Common myeloid progenitor, CD34-positive (primary cell): Measurements from ENCODE around the gene SKAP2.

Experiments used
- CTCF ChIA-PET: fragments of 350-600 bp; sonication (Branson Sonifier 250); formaldehyde crosslinking; loops from one replicate; lab custom pipeline; 2021; ENCODE audit warnings: antibody characterized with exemption; lab: Charles Lee
- POLR2A ChIA-PET: fragments of 350-600 bp; sonication (Branson Sonifier 250); formaldehyde crosslinking; loops from one replicate; lab custom pipeline; 2021; ENCODE audit warnings: antibody characterized with exemption; lab: Charles Lee
- DNase-seq, 3 donors: peaks; one replicate each; pipeline versions ENCODE4 v3.0.0 to v3.0.0-alpha.2; 2013
- H3K27ac ChIP-seq, 2 experiments: 1 replicate in 1 of 2; 2 replicates in 1 of 2; pipeline ENCODE4 v1.7.0; 2013; ENCODE audit warnings: inconsistent platforms in 2 of 2, low read length in 2 of 2, mild to moderate bottlenecking in 2 of 2, low read depth in 1 of 2, moderate library complexity in 1 of 2; ENCODE audit not compliant: severe bottlenecking in 2 of 2, insufficient read depth in 1 of 2, poor library complexity in 1 of 2
- H3K27me3 ChIP-seq, 5 experiments: replicated peaks in 2 of 5; 1 replicate in 3 of 5; 2 replicates in 2 of 5; pipeline versions ENCODE4 v1.6.1 to v1.7.0; 2013; ENCODE audit warnings: low read length in 4 of 5, mild to moderate bottlenecking in 2 of 5, moderate library complexity in 2 of 5, inconsistent platforms in 1 of 5; ENCODE audit not compliant: insufficient read depth in 5 of 5, control insufficient read depth in 4 of 5
- H3K36me3 ChIP-seq, 4 experiments: 1 replicate in 2 of 4; 2 replicates in 2 of 4; pipeline versions ENCODE4 v1.6.1 to v1.7.0; 2013; ENCODE audit warnings: low read length in 3 of 4, control low read depth in 1 of 4, mild to moderate bottlenecking in 1 of 4; ENCODE audit not compliant: control insufficient read depth in 4 of 4, insufficient read depth in 4 of 4
- H3K4me1 ChIP-seq, 4 experiments: 1 replicate in 3 of 4; 2 replicates in 1 of 4; pipeline versions ENCODE4 v1.6.1 to v1.7.1; 2013; ENCODE audit warnings: low read length in 3 of 4, mild to moderate bottlenecking in 3 of 4, control low read depth in 1 of 4, inconsistent platforms in 1 of 4, moderate library complexity in 1 of 4; ENCODE audit not compliant: control insufficient read depth in 4 of 4, insufficient read depth in 4 of 4; ENCODE audit errors: control extremely low read depth in 1 of 4
- H3K4me3 ChIP-seq, 7 experiments: 1 replicate in 4 of 7; 2 replicates in 3 of 7; pipeline versions ENCODE4 v1.5.1 to v1.7.0; 2013; ENCODE audit warnings: mild to moderate bottlenecking in 7 of 7, low read length in 6 of 7, moderate library complexity in 6 of 7, inconsistent platforms in 2 of 7, low read depth in 2 of 7, control low read depth in 1 of 7; ENCODE audit not compliant: insufficient read depth in 4 of 7, control insufficient read depth in 1 of 7; ENCODE audit errors: extremely low read depth in 1 of 7
- H3K9me3 ChIP-seq, 5 experiments: 1 replicate in 4 of 5; 2 replicates in 1 of 5; pipeline versions ENCODE4 v1.6.1 to v1.7.1; 2013; ENCODE audit warnings: low read length in 4 of 5, mild to moderate bottlenecking in 2 of 5, inconsistent platforms in 1 of 5, low read depth in 1 of 5, moderate library complexity in 1 of 5; ENCODE audit not compliant: control insufficient read depth in 4 of 5, insufficient read depth in 2 of 5; ENCODE audit errors: control extremely low read depth in 1 of 5
- WGBS: methylation state at CpG from one replicate; pipeline ENCODE4 v1.1.5; 2013; ENCODE audit not compliant: insufficient coverage; 5-methylcytosine and 5-hydroxymethylcytosine counted together

The SKAP2 gene

DNA sequence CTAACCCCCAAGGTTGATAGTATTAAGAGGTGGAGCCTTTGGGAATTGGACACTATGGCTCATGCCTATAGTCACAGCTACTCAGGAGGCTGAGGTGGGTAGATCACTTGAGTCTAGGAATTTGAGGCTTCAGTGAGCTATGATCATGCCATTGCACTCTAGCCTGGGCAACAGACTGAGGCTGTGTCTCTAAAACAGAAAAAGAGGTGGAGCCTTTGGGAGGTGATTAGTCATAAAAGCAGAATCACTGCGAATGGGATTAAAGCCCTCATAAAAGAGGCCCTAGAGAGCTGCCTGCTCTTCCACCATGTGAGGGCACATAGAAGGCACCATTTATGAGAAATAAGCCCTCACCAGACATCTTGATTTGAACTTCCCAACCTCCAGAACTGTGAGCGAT, 81.9 kb downstream of the SKAP2 start:
- Histone ChIP-seq H3K4me1 (no peaks in the 10 kb centered on the region), H3K4me3 (no peak overlapping the region), H3K27ac (no peak overlapping the region), H3K36me3 (peaks cover 0 to 17% (median 1%) of the 10 kb centered on the region in 4 experiments), H3K9me3 (no peaks in the 10 kb centered on the region), H3K27me3 (no peaks in the 10 kb centered on the region)
- 71% methylated on average over 1 of the region's 2 CpGs for WGBS
- POLR2A ChIA-PET: no interaction called here
- no peak for DNase-seq
- CTCF ChIA-PET: interaction anchor here (1.3 to 1.6 kb wide), 2 partner anchors 11 to 91 kb away, joined by 3 to 4 read pairs; no protein-coding TSS in a partner anchor

DNA sequence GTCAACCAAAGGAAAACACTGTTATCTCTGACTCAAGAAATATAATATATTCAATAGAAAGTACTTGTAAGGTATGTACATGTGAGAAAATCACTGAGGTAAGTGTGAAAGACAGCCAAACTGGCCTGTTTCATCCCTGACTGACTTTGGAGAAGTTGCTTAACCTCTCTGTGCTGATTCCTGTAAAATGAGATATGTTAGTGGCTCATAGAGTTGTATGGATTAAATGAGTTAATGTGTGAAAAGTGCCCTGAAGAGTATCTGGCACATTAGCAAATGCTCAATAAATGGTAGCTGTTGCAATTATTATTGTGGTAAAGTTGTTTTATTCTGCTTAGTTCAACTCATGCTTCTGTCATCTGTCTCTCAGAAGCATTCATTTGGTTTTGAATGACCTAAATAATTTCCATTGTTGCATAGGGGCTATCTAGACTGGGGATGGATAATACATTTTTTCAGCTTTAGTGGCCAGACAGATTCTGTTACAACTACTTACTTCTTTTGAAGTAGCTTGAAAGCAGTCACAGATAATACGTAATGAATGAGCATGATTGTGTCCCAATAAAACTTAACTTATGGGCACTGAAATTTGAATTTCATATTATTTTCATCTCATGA, 84.3 kb downstream of the SKAP2 start:
- H3K9me3 ChIP-seq: no peaks in the 10 kb centered on the region
- peaks cover 0 to 17% (median 2%) of the 10 kb centered on the region in 4 experiments for H3K36me3 ChIP-seq
- H3K4me3 ChIP-seq: no peak overlapping the region
- no peak for DNase-seq
- no peaks in the 10 kb centered on the region for H3K27me3 ChIP-seq
- no peak overlapping the region for H3K27ac ChIP-seq
- H3K4me1 ChIP-seq: no peaks in the 10 kb centered on the region
- CTCF ChIA-PET: no interaction called here
- POLR2A ChIA-PET: no interaction called here
- WGBS: no CpG with 5 or more reads among the region's 1 CpG

DNA sequence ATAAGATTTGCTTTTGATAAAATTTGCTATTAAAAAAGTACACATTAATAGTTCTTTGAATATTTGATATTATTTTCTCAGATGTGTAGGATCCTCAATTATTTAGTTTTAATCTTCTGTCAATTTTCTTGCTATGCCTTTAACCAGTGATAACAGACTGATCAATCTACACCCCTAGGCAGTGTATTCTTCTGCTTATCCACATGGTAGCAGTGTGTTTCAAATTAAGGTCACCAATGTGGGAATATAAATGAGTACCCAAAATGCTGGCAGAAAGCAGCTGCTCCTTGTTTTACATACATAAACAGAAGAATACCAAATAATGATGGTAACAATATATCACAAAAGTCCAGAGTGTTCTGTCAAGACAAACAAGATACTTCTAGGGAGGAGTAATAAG, 87.0 kb downstream of the SKAP2 start:
- no peaks in the 10 kb centered on the region for H3K27me3 ChIP-seq
- peaks cover 0 to under 1% (median 0%) of the 10 kb centered on the region in 5 experiments for H3K9me3 ChIP-seq
- POLR2A ChIA-PET: no interaction called here
- H3K27ac ChIP-seq: no peak overlapping the region
- peaks cover 3 to 8% (median 5%) of the 10 kb centered on the region in 4 experiments for H3K36me3 ChIP-seq
- no peaks in the 10 kb centered on the region for H3K4me1 ChIP-seq
- CTCF ChIA-PET: interaction anchor here (1.9 kb wide), 1 partner anchor 11 kb away, joined by 5 read pairs; no protein-coding TSS in a partner anchor
- H3K4me3 ChIP-seq: no peak overlapping the region
- peak in 2 of 3 donors; percentile 7 to 22 for DNase-seq

DNA sequence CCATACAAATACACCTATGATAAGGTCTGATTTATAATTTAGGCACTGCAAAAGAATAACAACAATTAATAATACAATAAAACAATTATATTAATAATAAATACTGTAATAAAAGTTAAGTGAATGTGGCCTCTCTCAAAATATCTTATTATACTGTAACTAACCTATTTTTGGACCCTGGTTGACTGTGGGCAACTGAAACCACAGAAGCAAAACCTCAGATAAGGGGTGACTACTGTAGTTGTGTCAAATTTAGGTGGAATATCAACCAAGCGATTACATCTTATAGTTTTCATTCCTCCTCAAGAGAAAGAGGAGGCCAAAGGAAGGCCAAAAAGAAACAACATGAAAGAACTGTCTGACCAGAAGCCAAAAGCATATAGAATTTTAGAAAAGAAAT, 103.9 kb downstream of the SKAP2 start:
- Histone ChIP-seq H3K4me1 (peaks cover 3 to 19% (median 7%) of the 10 kb centered on the region in 4 experiments), H3K9me3 (no peaks in the 10 kb centered on the region), H3K4me3 (no peak overlapping the region), H3K36me3 (no peaks in the 10 kb centered on the region), H3K27me3 (no peaks in the 10 kb centered on the region), H3K27ac (no peak overlapping the region)
- no CpG with 5 or more reads among the region's 1 CpG for WGBS
- DNase-seq: peak in 2 of 3 donors; percentile 51 to 54
- POLR2A ChIA-PET: no interaction called here
- CTCF ChIA-PET: interaction anchor here (1.0 kb wide), 1 partner anchor 31 kb away, joined by 3 read pairs; no protein-coding TSS in a partner anchor

DNA sequence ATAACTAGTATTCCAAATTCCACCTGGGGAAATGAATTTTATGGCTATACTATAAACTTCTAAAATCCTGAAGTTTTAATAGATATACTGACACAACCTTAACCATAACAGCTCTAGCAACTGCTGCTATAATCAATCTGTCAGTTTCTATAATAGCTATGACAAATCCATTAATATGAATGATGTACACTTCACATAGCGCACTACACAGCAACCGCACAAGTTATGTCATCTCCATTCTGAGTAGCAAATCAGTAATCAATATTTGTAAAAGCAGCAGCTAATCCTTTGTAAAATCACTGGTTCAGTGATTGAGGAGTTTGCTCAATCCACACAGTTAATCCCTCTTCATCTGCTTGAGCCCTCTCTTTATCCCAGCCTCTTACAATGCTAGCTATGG, 105.3 kb downstream of the SKAP2 start:
- DNase-seq: no peak
- ChIA-PET CTCF (interaction anchor here (0.9 kb wide), 1 partner anchor 30 kb away, joined by 3 read pairs; no protein-coding TSS in a partner anchor), POLR2A (no interaction called here)
- Histone ChIP-seq H3K4me1 (peaks cover 3 to 19% (median 7%) of the 10 kb centered on the region in 4 experiments), H3K27ac (no peak overlapping the region), H3K4me3 (no peak overlapping the region), H3K36me3 (no peaks in the 10 kb centered on the region), H3K27me3 (no peaks in the 10 kb centered on the region), H3K9me3 (no peaks in the 10 kb centered on the region)
- no CpG with 5 or more reads among the region's 2 CpGs for WGBS

DNA sequence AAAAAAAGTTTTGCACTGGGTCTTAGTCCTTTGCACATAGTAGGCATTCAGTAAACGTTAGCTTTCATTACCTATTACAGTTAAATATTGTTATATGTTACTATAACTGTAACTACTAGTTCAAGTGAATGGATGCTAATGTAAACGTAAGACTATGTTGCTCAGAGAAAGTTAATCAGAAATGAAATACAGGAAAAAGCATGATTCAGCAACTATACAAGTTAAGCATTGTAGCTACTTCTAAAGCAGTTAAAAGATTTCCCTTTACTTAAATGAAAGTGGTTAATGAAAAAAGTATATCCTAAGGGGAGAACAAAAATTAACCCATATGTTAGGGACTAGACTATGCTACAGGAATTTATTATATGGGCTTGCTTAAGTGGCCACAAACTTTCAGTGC, 121.2 kb downstream of the SKAP2 start:
- no CpG with 5 or more reads among the region's 2 CpGs for WGBS
- Histone ChIP-seq H3K4me3 (no peak overlapping the region), H3K4me1 (peaks cover 0 to 6% (median 2%) of the 10 kb centered on the region in 4 experiments), H3K36me3 (peaks cover 0 to 8% (median 3%) of the 10 kb centered on the region in 4 experiments), H3K27ac (no peak overlapping the region), H3K9me3 (no peaks in the 10 kb centered on the region), H3K27me3 (no peaks in the 10 kb centered on the region)
- ChIA-PET POLR2A (interaction anchor here (0.7 kb wide), 1 partner anchor 247 kb away, joined by 3 read pairs; no protein-coding TSS in a partner anchor), CTCF (interaction anchor here (1.9 kb wide), 1 partner anchor 11 kb away, joined by 4 read pairs; no protein-coding TSS in a partner anchor)
- DNase-seq: peak in 2 of 3 donors; percentile 9 to 10

DNA sequence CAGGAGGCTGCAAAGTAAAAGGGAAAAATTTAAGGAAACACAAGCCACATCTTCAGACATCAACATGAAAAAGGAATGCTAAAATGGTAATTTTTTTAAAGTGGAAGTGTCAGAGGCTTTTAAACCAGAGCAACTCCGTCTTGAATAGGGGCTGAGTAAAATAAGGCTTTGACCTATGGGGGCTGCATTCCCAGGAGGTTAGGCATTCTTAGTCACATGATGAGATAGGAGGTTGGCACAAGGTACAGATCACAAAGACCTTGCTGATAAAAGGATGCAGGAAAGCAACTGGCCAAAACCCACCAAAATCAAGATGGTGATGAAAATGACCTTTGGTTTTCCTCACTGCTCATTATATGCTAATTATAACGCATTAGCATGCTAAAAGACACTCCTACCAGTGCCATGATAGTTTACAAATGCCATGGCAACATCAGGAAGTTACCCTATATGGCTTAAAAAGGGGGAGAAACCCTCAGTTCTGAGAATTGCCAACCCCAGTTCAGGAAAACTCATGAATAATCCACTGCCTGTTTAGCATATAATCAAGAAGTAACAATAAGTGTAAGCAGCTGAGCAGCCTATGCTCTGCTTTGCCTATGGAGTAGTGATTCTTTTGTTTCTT, 128.3 kb downstream of the SKAP2 start:
- no peaks in the 10 kb centered on the region for H3K4me1 ChIP-seq
- ChIA-PET POLR2A (no interaction called here), CTCF (no interaction called here)
- H3K36me3 ChIP-seq: peaks cover 5 to 17% (median 12%) of the 10 kb centered on the region in 4 experiments
- H3K9me3 ChIP-seq: no peaks in the 10 kb centered on the region
- 93% methylated on average over 2 of the region's 2 CpGs for WGBS
- H3K27me3 ChIP-seq: no peaks in the 10 kb centered on the region
- no peak for DNase-seq
- no peak overlapping the region for H3K27ac ChIP-seq
- no peak overlapping the region for H3K4me3 ChIP-seq
